ENCODE data around the gene ROBO2.

The ROBO2 gene

GRCh38 chr3:77256584-77257503 lies 216.9 kb downstream of the ROBO2 start:
- no peak for DNase-seq (ENCODE audit: low read depth in 2 of 2)

GRCh38 chr3:77259694-77260093 lies 219.8 kb downstream of the ROBO2 start:
- DNase-seq (ENCODE audit: low read depth in 2 of 2) = no peak

- DNase-seq (ENCODE audit: low read depth in 2 of 2) = no peak
These were observed 222.5 kb downstream of the ROBO2 start for GRCh38 chr3:77262361-77262760.

GRCh38 chr3:77267589-77267988 lies 227.7 kb downstream of the ROBO2 start:
- DNase-seq (ENCODE audit: low read depth in 2 of 2) = no peak

GRCh38 chr3:77271306-77271705 lies 231.4 kb downstream of the ROBO2 start:
- DNase-seq (ENCODE audit: low read depth in 2 of 2) = no peak

GRCh38 chr3:77271711-77272110 lies 231.8 kb downstream of the ROBO2 start:
- DNase-seq (ENCODE audit: low read depth in 2 of 2) = no peak

- no peak for DNase-seq (ENCODE audit: low read depth in 2 of 2)
These were observed 239.4 kb downstream of the ROBO2 start for GRCh38 chr3:77279276-77279675.

- no peak for DNase-seq (ENCODE audit: low read depth in 2 of 2)
These were observed 241.8 kb downstream of the ROBO2 start for GRCh38 chr3:77281721-77282120.

GRCh38 chr3:77283108-77283507 lies 243.2 kb downstream of the ROBO2 start:
- DNase-seq (ENCODE audit: low read depth in 2 of 2) = no peak

- DNase-seq (ENCODE audit: low read depth in 2 of 2) = no peak
These were observed 248.4 kb downstream of the ROBO2 start for GRCh38 chr3:77288348-77288747.

- DNase-seq (ENCODE audit: low read depth in 2 of 2) = no peak
These were observed 256.6 kb downstream of the ROBO2 start for GRCh38 chr3:77296527-77296926.

- DNase-seq (ENCODE audit: low read depth in 2 of 2) = no peak
These were observed 258.5 kb downstream of the ROBO2 start for GRCh38 chr3:77298417-77298816.

- no peak for DNase-seq (ENCODE audit: low read depth in 2 of 2)
These were observed 264.2 kb downstream of the ROBO2 start for GRCh38 chr3:77303955-77304699.

GRCh38 chr3:77304700-77305021 lies 264.8 kb downstream of the ROBO2 start:
- DNase-seq (ENCODE audit: low read depth in 2 of 2) = no peak

- no peak for DNase-seq (ENCODE audit: low read depth in 2 of 2)
These were observed 269.6 kb downstream of the ROBO2 start for GRCh38 chr3:77309460-77309859.

GRCh38 chr3:77313843-77314242 lies 273.9 kb downstream of the ROBO2 start:
- no peak for DNase-seq (ENCODE audit: low read depth in 2 of 2)

- DNase-seq (ENCODE audit: low read depth in 2 of 2) = no peak
These were observed 279.8 kb downstream of the ROBO2 start for GRCh38 chr3:77319711-77320110.

- DNase-seq (ENCODE audit: low read depth in 2 of 2) = no peak
These were observed 280.6 kb downstream of the ROBO2 start for GRCh38 chr3:77320514-77320913.

- DNase-seq (ENCODE audit: low read depth in 2 of 2) = no peak
These were observed 281.7 kb downstream of the ROBO2 start for GRCh38 chr3:77321646-77322045.

- DNase-seq (ENCODE audit: low read depth in 2 of 2) = no peak
These were observed 283.7 kb downstream of the ROBO2 start for GRCh38 chr3:77323626-77324025.

- no peak for DNase-seq (ENCODE audit: low read depth in 2 of 2)
These were observed 284.2 kb downstream of the ROBO2 start for GRCh38 chr3:77324105-77324504.

- DNase-seq (ENCODE audit: low read depth in 2 of 2) = no peak
These were observed 285.4 kb downstream of the ROBO2 start for GRCh38 chr3:77325280-77325679.

- no peak for DNase-seq (ENCODE audit: low read depth in 2 of 2)
These were observed 285.8 kb downstream of the ROBO2 start for GRCh38 chr3:77325702-77326101.
